HEK293 (cell line): ENCODE measurements around the gene ZNF569.
"Not testable (repeated sequence)": the region's sequence is repeated elsewhere in the genome, so short reads cannot be mapped to it uniquely, and the experiment has no call there.

Experiments
- CTCF ChIA-PET: fragments of 350-600 bp; formaldehyde crosslinking; extraction: SDS; loops from one replicate; lab custom pipeline; 2021; ENCODE audit warnings: antibody characterized with exemption; lab: Yijun Ruan, JAX
- POLR2A ChIA-PET: fragments of 300-600 bp; formaldehyde crosslinking; extraction: SDS; loops from one replicate; lab custom pipeline; 2020; ENCODE audit warnings: antibody characterized with exemption, inconsistent platforms; lab: Yijun Ruan, JAX
- H3K27ac ChIP-seq: fragments of 200-500 bp; sonication (Bioruptor generic); 2 replicates; pipeline ENCODE4 v1.5.1; 2014; ENCODE audit warnings: low read depth, low read length, control low read depth, inconsistent platforms; ENCODE audit errors: extremely low read depth
- H3K36me3 ChIP-seq, 2 experiments: fragments of 200-500 bp in 1 of 2; sonication (Bioruptor generic) in 1 of 2; 1 replicate in 1 of 2; 2 replicates in 1 of 2; pipeline ENCODE4 v1.5.1; 2014 to 2017; ENCODE audit warnings: inconsistent platforms in 2 of 2, low read length in 2 of 2; ENCODE audit not compliant: control insufficient read depth in 2 of 2, insufficient read depth in 1 of 2
- H3K4me1 ChIP-seq: fragments of 200-500 bp; sonication (Bioruptor generic); 2 replicates; pipeline ENCODE4 v1.5.1; 2014; ENCODE audit warnings: mild to moderate bottlenecking, low read length, inconsistent platforms; ENCODE audit not compliant: control insufficient read depth, insufficient read depth
- H3K4me3 ChIP-seq: 2 replicates; pipeline ENCODE4 v1.5.1; 2011; ENCODE audit warnings: low read depth, mild to moderate bottlenecking, control low read depth, low read length, moderate library complexity
- H3K9me3 ChIP-seq: fragments of 200-500 bp; sonication (Bioruptor generic); 2 replicates; pipeline ENCODE4 v1.5.1; 2014; ENCODE audit warnings: low read depth, low read length, inconsistent platforms; ENCODE audit not compliant: control insufficient read depth, insufficient read depth
- GFI1B ChIP-seq: fragments of 450-650 bp; formaldehyde crosslinking; IDR thresholded peaks from 2 replicates; pipeline ENCODE4 v1.5.1; 2016; ENCODE audit warnings: missing biosample characterization, missing genetic modification characterization
- GLI4 ChIP-seq: fragments of 450-650 bp; formaldehyde crosslinking; IDR thresholded peaks from 2 replicates; pipeline ENCODE4 v1.5.1; 2016; ENCODE audit warnings: missing biosample characterization, missing genetic modification characterization
- KLF16 ChIP-seq: fragments of 450-650 bp; formaldehyde crosslinking; IDR thresholded peaks from 2 replicates; pipeline ENCODE4 v1.5.1; 2017; ENCODE audit warnings: missing biosample characterization, missing genetic modification characterization
- REPIN1 ChIP-seq: fragments of 450-650 bp; formaldehyde crosslinking; IDR thresholded peaks from 2 replicates; pipeline ENCODE4 v1.5.1; 2017; ENCODE audit warnings: missing biosample characterization, missing genetic modification characterization, low read depth
- ZBTB21 ChIP-seq: fragments of 450-650 bp; formaldehyde crosslinking; IDR thresholded peaks from 2 replicates; pipeline ENCODE4 v1.5.1; 2017; ENCODE audit warnings: missing biosample characterization, missing genetic modification characterization
- ZBTB8A ChIP-seq: fragments of 450-650 bp; formaldehyde crosslinking; IDR thresholded peaks from 2 replicates; pipeline ENCODE4 v1.5.1; 2016; ENCODE audit warnings: missing biosample characterization, missing genetic modification characterization
- ZNF2 ChIP-seq: fragments of 450-650 bp; formaldehyde crosslinking; IDR thresholded peaks from 2 replicates; pipeline ENCODE4 v1.5.1; 2016; ENCODE audit warnings: missing biosample characterization, missing genetic modification characterization
- ZNF350 ChIP-seq: fragments of 450-650 bp; formaldehyde crosslinking; IDR thresholded peaks from 2 replicates; pipeline ENCODE4 v1.5.0; 2017; ENCODE audit warnings: missing biosample characterization, mild to moderate bottlenecking, missing genetic modification characterization
- ZNF394 ChIP-seq: fragments of 450-650 bp; formaldehyde crosslinking; IDR thresholded peaks from 2 replicates; pipeline ENCODE4 v1.5.1; 2016; ENCODE audit warnings: missing biosample characterization, missing genetic modification characterization, mild to moderate bottlenecking, moderate library complexity, borderline replicate concordance
- ZNF426 ChIP-seq: fragments of 450-650 bp; formaldehyde crosslinking; IDR thresholded peaks from 2 replicates; pipeline ENCODE4 v1.5.1; 2017; ENCODE audit warnings: missing biosample characterization, missing genetic modification characterization, mild to moderate bottlenecking, inconsistent platforms, moderate library complexity
- ZNF433 ChIP-seq: fragments of 450-650 bp; formaldehyde crosslinking; IDR thresholded peaks from 2 replicates; pipeline ENCODE4 v1.5.1; 2016; ENCODE audit warnings: missing biosample characterization, missing genetic modification characterization, low read depth
- ZNF555 ChIP-seq: fragments of 450-650 bp; formaldehyde crosslinking; conservative IDR thresholded peaks from 2 replicates; pipeline ENCODE4 v1.5.1; 2017; ENCODE audit warnings: missing biosample characterization, mild to moderate bottlenecking, missing genetic modification characterization, inconsistent platforms
- ZNF664 ChIP-seq: fragments of 450-650 bp; formaldehyde crosslinking; IDR thresholded peaks from 2 replicates; pipeline ENCODE4 v1.5.1; 2016; ENCODE audit warnings: missing biosample characterization, missing genetic modification characterization
- TF ChIP-seq, protein P1 (sequence below): fragments of 450-650 bp; IDR thresholded peaks from 2 replicates; pipeline ENCODE4 v1.5.1; 2018; ENCODE audit warnings: missing biosample characterization, missing genetic modification characterization
- TF ChIP-seq, protein P2 (sequence below): sonication (generic); formaldehyde crosslinking; IDR thresholded peaks from 2 replicates; pipeline ENCODE4 v1.8.1; 2022; ENCODE audit warnings: mild to moderate bottlenecking, moderate library complexity, missing genetic modification reagents
- TF ChIP-seq, protein P3 (sequence below): fragments of 450-650 bp; formaldehyde crosslinking; optimal IDR thresholded peaks from 2 replicates; pipeline ENCODE3; 2016; ENCODE audit warnings: missing biosample characterization, mild to moderate bottlenecking, missing genetic modification characterization
- TF ChIP-seq, protein P4 (sequence below): fragments of 450-650 bp; formaldehyde crosslinking; IDR thresholded peaks from 2 replicates; pipeline ENCODE4 v1.5.1; 2016; ENCODE audit warnings: missing biosample characterization, missing genetic modification characterization
- TF ChIP-seq, protein P5 (sequence below): fragments of 450-650 bp; formaldehyde crosslinking; IDR thresholded peaks from 2 replicates; pipeline ENCODE4 v1.5.1; 2016; ENCODE audit warnings: missing biosample characterization, missing genetic modification characterization
- TF ChIP-seq, protein P6 (sequence below): fragments of 450-650 bp; formaldehyde crosslinking; conservative IDR thresholded peaks from 2 replicates; pipeline ENCODE4 v1.5.1; 2016; ENCODE audit warnings: low read depth, missing biosample characterization, missing genetic modification characterization

Gene ZNF569

DNA sequence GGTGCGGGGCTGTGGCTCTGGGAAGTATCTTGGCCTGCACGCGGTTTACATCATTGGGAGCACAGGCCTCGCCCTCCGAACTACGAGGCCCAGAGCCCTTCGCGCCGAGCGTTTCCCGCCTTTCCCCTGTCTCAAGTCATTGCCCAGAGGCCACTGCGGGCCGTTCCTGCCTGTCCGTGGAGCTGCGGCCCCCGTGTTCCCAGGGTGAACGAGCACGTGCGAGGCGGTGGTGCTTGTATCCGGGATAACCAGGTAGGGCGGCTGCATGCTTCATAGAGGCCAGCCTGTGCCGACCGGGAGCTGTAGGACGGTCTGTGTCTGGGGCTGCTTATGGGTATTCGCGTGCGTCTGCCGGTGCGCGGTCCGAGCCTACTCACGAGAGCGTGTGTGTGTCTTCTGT is 63.8 kb downstream of the ZNF569 start (continued):
- TF ChIP-seq, protein P1, sequence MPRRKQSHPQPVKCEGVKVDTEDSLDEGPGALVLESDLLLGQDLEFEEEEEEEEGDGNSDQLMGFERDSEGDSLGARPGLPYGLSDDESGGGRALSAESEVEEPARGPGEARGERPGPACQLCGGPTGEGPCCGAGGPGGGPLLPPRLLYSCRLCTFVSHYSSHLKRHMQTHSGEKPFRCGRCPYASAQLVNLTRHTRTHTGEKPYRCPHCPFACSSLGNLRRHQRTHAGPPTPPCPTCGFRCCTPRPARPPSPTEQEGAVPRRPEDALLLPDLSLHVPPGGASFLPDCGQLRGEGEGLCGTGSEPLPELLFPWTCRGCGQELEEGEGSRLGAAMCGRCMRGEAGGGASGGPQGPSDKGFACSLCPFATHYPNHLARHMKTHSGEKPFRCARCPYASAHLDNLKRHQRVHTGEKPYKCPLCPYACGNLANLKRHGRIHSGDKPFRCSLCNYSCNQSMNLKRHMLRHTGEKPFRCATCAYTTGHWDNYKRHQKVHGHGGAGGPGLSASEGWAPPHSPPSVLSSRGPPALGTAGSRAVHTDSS (tag by site-specific recombination), result no peak
- TF ChIP-seq GLI4 (no peak), ZNF350 (no peak), ZNF664 (tag by site-specific recombination) (no peak), ZNF2 (no peak), KLF16 (tag by site-specific recombination) (no peak)
- TF ChIP-seq, protein P2, sequence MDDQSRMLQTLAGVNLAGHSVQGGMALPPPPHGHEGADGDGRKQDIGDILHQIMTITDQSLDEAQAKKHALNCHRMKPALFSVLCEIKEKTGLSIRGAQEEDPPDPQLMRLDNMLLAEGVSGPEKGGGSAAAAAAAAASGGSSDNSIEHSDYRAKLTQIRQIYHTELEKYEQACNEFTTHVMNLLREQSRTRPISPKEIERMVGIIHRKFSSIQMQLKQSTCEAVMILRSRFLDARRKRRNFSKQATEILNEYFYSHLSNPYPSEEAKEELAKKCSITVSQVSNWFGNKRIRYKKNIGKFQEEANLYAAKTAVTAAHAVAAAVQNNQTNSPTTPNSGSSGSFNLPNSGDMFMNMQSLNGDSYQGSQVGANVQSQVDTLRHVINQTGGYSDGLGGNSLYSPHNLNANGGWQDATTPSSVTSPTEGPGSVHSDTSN (CRISPR knock-in tag), result no peak
- TF ChIP-seq, protein P3, sequence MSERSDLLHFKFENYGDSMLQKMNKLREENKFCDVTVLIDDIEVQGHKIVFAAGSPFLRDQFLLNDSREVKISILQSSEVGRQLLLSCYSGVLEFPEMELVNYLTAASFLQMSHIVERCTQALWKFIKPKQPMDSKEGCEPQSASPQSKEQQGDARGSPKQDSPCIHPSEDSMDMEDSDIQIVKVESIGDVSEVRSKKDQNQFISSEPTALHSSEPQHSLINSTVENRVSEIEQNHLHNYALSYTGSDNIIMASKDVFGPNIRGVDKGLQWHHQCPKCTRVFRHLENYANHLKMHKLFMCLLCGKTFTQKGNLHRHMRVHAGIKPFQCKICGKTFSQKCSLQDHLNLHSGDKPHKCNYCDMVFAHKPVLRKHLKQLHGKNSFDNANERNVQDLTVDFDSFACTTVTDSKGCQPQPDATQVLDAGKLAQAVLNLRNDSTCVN (tag by site-specific recombination), result no peak
- TF ChIP-seq, protein P4, sequence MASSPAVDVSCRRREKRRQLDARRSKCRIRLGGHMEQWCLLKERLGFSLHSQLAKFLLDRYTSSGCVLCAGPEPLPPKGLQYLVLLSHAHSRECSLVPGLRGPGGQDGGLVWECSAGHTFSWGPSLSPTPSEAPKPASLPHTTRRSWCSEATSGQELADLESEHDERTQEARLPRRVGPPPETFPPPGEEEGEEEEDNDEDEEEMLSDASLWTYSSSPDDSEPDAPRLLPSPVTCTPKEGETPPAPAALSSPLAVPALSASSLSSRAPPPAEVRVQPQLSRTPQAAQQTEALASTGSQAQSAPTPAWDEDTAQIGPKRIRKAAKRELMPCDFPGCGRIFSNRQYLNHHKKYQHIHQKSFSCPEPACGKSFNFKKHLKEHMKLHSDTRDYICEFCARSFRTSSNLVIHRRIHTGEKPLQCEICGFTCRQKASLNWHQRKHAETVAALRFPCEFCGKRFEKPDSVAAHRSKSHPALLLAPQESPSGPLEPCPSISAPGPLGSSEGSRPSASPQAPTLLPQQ (tag by site-specific recombination), result no peak

DNA sequence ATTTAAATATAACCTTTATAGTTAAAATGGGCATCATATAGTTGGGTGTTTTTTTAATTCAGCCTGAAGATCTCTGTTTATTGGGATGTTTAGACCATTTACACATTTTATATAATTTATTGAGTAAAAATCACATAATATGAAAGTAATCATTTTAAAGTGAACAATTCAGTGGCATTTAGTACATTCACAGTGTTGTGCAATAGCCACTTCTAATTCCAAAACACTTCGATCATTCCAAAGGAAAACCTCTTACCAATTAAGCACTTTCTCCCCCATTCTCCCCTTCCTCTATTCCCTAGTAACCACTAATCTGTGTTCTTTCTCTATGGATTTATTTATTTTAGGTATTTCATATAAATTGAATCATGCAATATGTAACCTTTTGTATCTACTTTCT is 66.2 kb downstream of the ZNF569 start:
- Histone ChIP-seq H3K36me3 (no peaks in the 10 kb centered on the region; a peak in 1 of 3 replicates), H3K27ac (no peak overlapping the region), H3K9me3 (peaks cover 38% of the 10 kb centered on the region), H3K4me1 (no peaks in the 10 kb centered on the region), H3K4me3 (no peak overlapping the region)
- POLR2A ChIA-PET, result interaction anchor here (0.8 to 1.5 kb wide), 2 partner anchors 23 to 30 kb away, joined by 3 to 4 read pairs; partner anchors contain the start of gene ZNF527
- TF ChIP-seq GFI1B (tag by site-specific recombination) (no peak), REPIN1 (tag by site-specific recombination) (no peak)
- CTCF ChIA-PET, result interaction anchor here (0.6 kb wide), 1 partner anchor 97 kb away, joined by 6 read pairs; no protein-coding TSS in a partner anchor

DNA sequence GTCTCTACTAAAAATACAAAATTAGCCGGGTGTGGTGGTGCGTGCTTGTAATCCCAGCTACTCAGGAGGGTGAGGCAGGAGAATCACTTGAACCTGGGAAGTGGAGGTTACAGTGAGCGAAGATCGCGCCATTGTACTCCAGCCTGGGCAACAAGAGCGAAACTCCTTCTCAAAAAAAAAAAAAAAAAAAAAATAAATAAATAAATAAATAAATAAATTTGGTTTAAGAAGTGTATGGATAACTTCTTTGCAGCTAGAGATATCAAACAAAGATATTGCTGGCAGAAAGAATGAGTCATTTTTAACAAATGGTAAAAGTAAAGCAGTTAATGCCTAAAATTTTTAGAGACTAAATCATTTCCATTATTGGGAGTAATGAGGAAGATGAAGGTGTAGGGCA is 75.8 kb downstream of the ZNF569 start:
- CTCF ChIA-PET, H3K27ac ChIP-seq, POLR2A ChIA-PET, H3K4me1 ChIP-seq, H3K4me3 ChIP-seq: not testable (repeated sequence)
- Histone ChIP-seq H3K9me3 (peaks cover 47% of the 10 kb centered on the region), H3K36me3 (peaks cover 31 to 37% of the 10 kb centered on the region in 2 experiments)
- TF ChIP-seq ZNF394 (tag by site-specific recombination) (peak; percentile 37; the same call in 1 of the 2 replicates), ZNF433 (tag by site-specific recombination) (0 out of 2 replicates have a peak, but pooled peaks have one; percentile 6), ZBTB21 (tag by site-specific recombination) (peak; percentile 28; the same call in 1 of the 2 replicates), ZNF426 (peak; percentile 37), ZNF555 (tag by site-specific recombination) (peak; percentile 25; the same call in 1 of the 2 replicates), ZBTB8A (0 out of 2 replicates have a peak, but pooled peaks have one; percentile 31)
- TF ChIP-seq, protein P5, sequence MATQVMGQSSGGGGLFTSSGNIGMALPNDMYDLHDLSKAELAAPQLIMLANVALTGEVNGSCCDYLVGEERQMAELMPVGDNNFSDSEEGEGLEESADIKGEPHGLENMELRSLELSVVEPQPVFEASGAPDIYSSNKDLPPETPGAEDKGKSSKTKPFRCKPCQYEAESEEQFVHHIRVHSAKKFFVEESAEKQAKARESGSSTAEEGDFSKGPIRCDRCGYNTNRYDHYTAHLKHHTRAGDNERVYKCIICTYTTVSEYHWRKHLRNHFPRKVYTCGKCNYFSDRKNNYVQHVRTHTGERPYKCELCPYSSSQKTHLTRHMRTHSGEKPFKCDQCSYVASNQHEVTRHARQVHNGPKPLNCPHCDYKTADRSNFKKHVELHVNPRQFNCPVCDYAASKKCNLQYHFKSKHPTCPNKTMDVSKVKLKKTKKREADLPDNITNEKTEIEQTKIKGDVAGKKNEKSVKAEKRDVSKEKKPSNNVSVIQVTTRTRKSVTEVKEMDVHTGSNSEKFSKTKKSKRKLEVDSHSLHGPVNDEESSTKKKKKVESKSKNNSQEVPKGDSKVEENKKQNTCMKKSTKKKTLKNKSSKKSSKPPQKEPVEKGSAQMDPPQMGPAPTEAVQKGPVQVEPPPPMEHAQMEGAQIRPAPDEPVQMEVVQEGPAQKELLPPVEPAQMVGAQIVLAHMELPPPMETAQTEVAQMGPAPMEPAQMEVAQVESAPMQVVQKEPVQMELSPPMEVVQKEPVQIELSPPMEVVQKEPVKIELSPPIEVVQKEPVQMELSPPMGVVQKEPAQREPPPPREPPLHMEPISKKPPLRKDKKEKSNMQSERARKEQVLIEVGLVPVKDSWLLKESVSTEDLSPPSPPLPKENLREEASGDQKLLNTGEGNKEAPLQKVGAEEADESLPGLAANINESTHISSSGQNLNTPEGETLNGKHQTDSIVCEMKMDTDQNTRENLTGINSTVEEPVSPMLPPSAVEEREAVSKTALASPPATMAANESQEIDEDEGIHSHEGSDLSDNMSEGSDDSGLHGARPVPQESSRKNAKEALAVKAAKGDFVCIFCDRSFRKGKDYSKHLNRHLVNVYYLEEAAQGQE (tag by site-specific recombination), result 0 out of 2 replicates have a peak, but pooled peaks have one; percentile 25
- TF ChIP-seq, protein P6, sequence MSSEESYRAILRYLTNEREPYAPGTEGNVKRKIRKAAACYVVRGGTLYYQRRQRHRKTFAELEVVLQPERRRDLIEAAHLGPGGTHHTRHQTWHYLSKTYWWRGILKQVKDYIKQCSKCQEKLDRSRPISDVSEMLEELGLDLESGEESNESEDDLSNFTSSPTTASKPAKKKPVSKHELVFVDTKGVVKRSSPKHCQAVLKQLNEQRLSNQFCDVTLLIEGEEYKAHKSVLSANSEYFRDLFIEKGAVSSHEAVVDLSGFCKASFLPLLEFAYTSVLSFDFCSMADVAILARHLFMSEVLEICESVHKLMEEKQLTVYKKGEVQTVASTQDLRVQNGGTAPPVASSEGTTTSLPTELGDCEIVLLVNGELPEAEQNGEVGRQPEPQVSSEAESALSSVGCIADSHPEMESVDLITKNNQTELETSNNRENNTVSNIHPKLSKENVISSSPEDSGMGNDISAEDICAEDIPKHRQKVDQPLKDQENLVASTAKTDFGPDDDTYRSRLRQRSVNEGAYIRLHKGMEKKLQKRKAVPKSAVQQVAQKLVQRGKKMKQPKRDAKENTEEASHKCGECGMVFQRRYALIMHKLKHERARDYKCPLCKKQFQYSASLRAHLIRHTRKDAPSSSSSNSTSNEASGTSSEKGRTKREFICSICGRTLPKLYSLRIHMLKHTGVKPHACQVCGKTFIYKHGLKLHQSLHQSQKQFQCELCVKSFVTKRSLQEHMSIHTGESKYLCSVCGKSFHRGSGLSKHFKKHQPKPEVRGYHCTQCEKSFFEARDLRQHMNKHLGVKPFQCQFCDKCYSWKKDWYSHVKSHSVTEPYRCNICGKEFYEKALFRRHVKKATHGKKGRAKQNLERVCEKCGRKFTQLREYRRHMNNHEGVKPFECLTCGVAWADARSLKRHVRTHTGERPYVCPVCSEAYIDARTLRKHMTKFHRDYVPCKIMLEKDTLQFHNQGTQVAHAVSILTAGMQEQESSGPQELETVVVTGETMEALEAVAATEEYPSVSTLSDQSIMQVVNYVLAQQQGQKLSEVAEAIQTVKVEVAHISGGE (tag by site-specific recombination), result peak; percentile 59; the same call in 1 of the 2 replicates
